Measurements from ENCODE around the gene NFIB.
A peak's percentile ranks its signal among the peaks of the same experiment; 100 is the strongest.

The NFIB gene

GRCh38 chr9:14306672-14307660 is 7.0 kb downstream of the NFIB start:
- H3K4me3 ChIP-seq (ENCODE audit: low read length): no peak overlapping the region
- H3K27ac ChIP-seq (ENCODE audit: low read depth, low read length): no peak overlapping the region
- H3K9ac ChIP-seq (ENCODE audit: low read length): no peak overlapping the region
- peaks cover 13% of the 10 kb centered on the region for H3K4me1 ChIP-seq (ENCODE audit: control insufficient read depth, insufficient read depth, low read length)
- no peaks in the 10 kb centered on the region for H3K27me3 ChIP-seq (ENCODE audit: control insufficient read depth, insufficient read depth, low read length)
- H3K36me3 ChIP-seq (ENCODE audit: control insufficient read depth, insufficient read depth, low read length): no peaks in the 10 kb centered on the region

DNA sequence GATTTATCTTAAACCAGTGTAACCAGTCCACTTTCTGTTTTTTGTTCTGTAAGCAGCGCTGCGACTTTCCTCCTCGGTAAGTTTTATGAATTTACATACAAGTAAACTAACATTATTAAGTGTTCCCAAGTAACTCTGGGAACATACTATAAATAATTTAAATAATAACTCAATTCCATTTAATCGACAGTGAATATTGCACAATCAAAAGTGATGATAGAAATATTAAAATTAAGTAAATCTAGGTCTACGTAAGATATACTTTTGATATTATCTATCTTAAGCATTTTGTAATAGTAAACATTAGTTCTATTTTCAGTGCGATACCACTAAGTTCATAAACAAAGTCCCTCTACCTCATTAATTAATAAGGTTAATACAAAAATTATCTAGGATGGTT is 7.8 kb downstream of the NFIB start:
- Histone ChIP-seq H3K4me1 (ENCODE audit: control insufficient read depth, insufficient read depth, low read length) (peaks cover 18% of the 10 kb centered on the region), H3K9ac (ENCODE audit: low read length) (no peak overlapping the region), H3K4me3 (ENCODE audit: low read length) (no peak overlapping the region), H3K36me3 (ENCODE audit: control insufficient read depth, insufficient read depth, low read length) (no peaks in the 10 kb centered on the region), H3K27ac (ENCODE audit: low read depth, low read length) (no peak overlapping the region), H3K27me3 (ENCODE audit: control insufficient read depth, insufficient read depth, low read length) (no peaks in the 10 kb centered on the region)

DNA sequence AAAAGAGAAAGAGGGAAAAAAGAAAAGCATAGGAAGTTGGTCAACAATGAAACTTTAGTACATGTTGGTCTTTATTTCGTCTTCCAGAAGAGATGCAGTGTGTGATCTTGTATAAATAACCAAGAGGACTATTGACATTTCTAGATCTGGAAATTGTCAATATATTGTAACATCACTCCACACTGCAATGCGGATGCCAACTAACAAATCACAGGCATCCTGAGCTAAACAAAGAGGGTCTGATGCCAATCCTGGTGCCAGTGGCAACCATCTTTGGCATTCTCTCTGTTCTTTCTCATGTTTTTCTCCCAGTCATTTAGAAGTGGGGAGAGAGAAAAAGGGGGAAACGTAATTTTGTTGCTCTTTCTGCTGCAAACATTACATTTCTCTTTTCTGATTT is 9.7 kb downstream of the NFIB start:
- peaks cover 18% of the 10 kb centered on the region for H3K4me1 ChIP-seq (ENCODE audit: control insufficient read depth, insufficient read depth, low read length)
- no peak overlapping the region for H3K4me3 ChIP-seq (ENCODE audit: low read length)
- H3K9ac ChIP-seq (ENCODE audit: low read length): no peak overlapping the region
- H3K36me3 ChIP-seq (ENCODE audit: control insufficient read depth, insufficient read depth, low read length): no peaks in the 10 kb centered on the region
- H3K27me3 ChIP-seq (ENCODE audit: control insufficient read depth, insufficient read depth, low read length): no peaks in the 10 kb centered on the region
- H3K27ac ChIP-seq (ENCODE audit: low read depth, low read length): peak overlapping the region; percentile 20

GRCh38 chr9:14303521-14303920 is 10.4 kb downstream of the NFIB start:
- H3K4me1 ChIP-seq (ENCODE audit: control insufficient read depth, insufficient read depth, low read length): peaks cover 18% of the 10 kb centered on the region
- no peaks in the 10 kb centered on the region for H3K36me3 ChIP-seq (ENCODE audit: control insufficient read depth, insufficient read depth, low read length)
- no peak overlapping the region for H3K4me3 ChIP-seq (ENCODE audit: low read length)
- no peaks in the 10 kb centered on the region for H3K27me3 ChIP-seq (ENCODE audit: control insufficient read depth, insufficient read depth, low read length)
- H3K9ac ChIP-seq (ENCODE audit: low read length): no peak overlapping the region
- no peak overlapping the region for H3K27ac ChIP-seq (ENCODE audit: low read depth, low read length)

DNA sequence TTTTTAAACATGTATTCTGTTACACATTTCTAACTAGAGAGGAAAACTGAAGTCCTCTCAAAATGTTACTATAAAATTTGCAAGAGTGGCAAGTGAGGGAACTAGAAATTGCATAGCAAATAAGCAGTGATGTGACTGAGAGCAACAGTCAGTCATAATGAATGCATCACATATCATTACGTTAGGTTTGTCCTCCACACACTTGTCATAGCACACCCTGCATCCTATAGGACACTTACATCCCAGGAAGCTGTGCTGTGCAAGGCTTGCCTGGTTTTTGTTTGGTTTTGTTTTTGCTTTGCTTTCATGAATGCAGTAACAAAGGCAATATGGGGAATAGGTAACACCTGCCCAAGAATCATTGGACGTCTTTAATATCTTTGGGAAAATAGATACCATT is 10.8 kb downstream of the NFIB start:
- Histone ChIP-seq H3K36me3 (ENCODE audit: control insufficient read depth, insufficient read depth, low read length) (no peaks in the 10 kb centered on the region), H3K9ac (ENCODE audit: low read length) (no peak overlapping the region), H3K4me3 (ENCODE audit: low read length) (no peak overlapping the region), H3K27me3 (ENCODE audit: control insufficient read depth, insufficient read depth, low read length) (no peaks in the 10 kb centered on the region), H3K4me1 (ENCODE audit: control insufficient read depth, insufficient read depth, low read length) (peaks cover 18% of the 10 kb centered on the region), H3K27ac (ENCODE audit: low read depth, low read length) (no peak overlapping the region)

DNA sequence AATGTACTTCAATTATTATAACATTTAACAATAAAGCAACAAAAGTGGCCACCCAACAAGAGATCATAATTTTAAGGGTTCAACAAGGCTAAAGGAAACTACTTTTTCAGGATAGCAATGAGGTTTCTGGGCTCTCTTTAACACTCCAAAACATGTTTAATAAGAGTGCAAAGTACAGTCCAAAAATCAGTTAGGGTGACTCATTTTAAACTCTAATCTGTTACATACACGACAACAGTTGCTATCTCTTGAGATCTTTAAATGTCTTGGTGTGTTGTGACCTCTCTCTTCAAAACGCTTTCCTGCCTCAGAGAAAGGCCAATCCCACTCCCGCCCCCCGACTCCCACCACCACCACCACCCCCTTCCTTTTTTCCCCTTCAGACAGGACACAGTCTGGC is 11.5 kb downstream of the NFIB start:
- H3K9ac ChIP-seq (ENCODE audit: low read length): no peak overlapping the region
- no peak overlapping the region for H3K4me3 ChIP-seq (ENCODE audit: low read length)
- peaks cover 18% of the 10 kb centered on the region for H3K4me1 ChIP-seq (ENCODE audit: control insufficient read depth, insufficient read depth, low read length)
- no peaks in the 10 kb centered on the region for H3K27me3 ChIP-seq (ENCODE audit: control insufficient read depth, insufficient read depth, low read length)
- H3K27ac ChIP-seq (ENCODE audit: low read depth, low read length): peak overlapping the region; percentile 39
- no peaks in the 10 kb centered on the region for H3K36me3 ChIP-seq (ENCODE audit: control insufficient read depth, insufficient read depth, low read length)

GRCh38 chr9:14301583-14302021 is 12.3 kb downstream of the NFIB start:
- Histone ChIP-seq H3K9ac (ENCODE audit: low read length) (no peak overlapping the region), H3K27ac (ENCODE audit: low read depth, low read length) (no peak overlapping the region), H3K36me3 (ENCODE audit: control insufficient read depth, insufficient read depth, low read length) (no peaks in the 10 kb centered on the region), H3K27me3 (ENCODE audit: control insufficient read depth, insufficient read depth, low read length) (no peaks in the 10 kb centered on the region), H3K4me1 (ENCODE audit: control insufficient read depth, insufficient read depth, low read length) (peaks cover 18% of the 10 kb centered on the region), H3K4me3 (ENCODE audit: low read length) (no peak overlapping the region)

DNA sequence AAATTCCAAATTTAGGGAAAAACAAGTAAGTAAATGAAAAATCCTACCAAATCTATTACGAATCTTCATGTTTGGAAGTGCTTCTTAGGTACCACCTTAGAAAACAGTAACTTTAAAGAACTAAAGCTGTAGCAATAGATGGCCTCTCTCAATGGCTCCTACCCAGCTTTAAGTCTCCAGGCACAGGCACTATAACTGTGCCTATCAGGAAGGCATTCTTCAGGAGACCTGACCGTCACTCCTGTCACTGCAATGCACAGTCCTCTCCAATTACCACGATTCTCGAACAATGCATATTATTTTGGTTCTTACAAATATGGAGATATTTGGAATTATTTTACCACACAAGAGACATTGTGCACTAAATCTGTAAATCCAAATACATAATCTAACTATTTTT is 12.9 kb downstream of the NFIB start:
- no peak overlapping the region for H3K4me3 ChIP-seq (ENCODE audit: low read length)
- H3K27ac ChIP-seq (ENCODE audit: low read depth, low read length): no peak overlapping the region

DNA sequence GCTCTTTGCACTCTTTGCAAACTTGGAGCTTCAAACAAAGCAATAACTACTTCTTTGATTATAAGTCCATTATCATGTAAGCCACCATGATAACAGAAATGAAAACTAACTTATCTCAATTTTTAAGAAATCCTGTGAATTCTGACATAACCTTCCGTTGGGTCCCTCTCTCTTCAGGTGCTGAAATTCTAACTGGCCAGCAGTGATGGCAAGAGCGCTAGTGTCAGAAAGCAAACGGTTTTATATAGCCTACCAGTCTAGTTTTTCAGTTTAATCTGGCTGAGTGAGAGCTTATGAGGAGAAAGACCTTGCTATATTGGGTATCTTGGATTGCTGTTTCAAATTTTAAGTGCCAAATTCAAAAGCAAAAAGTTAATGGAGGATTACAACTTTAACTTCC is 13.4 kb downstream of the NFIB start:
- Histone ChIP-seq H3K4me1 (ENCODE audit: control insufficient read depth, insufficient read depth, low read length) (peaks cover 18% of the 10 kb centered on the region), H3K27ac (ENCODE audit: low read depth, low read length) (no peak overlapping the region)

More for the DNA sequence above, 12.9 kb downstream of the NFIB start:
- Histone ChIP-seq H3K27me3 (ENCODE audit: control insufficient read depth, insufficient read depth, low read length) (no peaks in the 10 kb centered on the region), H3K4me1 (ENCODE audit: control insufficient read depth, insufficient read depth, low read length) (peaks cover 18% of the 10 kb centered on the region), H3K36me3 (ENCODE audit: control insufficient read depth, insufficient read depth, low read length) (no peaks in the 10 kb centered on the region), H3K9ac (ENCODE audit: low read length) (no peak overlapping the region)

GRCh38 chr9:14300040-14300439 is 13.9 kb downstream of the NFIB start:
- Histone ChIP-seq H3K9ac (ENCODE audit: low read length) (no peak overlapping the region), H3K27me3 (ENCODE audit: control insufficient read depth, insufficient read depth, low read length) (no peaks in the 10 kb centered on the region), H3K27ac (ENCODE audit: low read depth, low read length) (no peak overlapping the region), H3K4me1 (ENCODE audit: control insufficient read depth, insufficient read depth, low read length) (peaks cover 18% of the 10 kb centered on the region), H3K36me3 (ENCODE audit: control insufficient read depth, insufficient read depth, low read length) (no peaks in the 10 kb centered on the region), H3K4me3 (ENCODE audit: low read length) (no peak overlapping the region)

More for the DNA sequence above, 13.4 kb downstream of the NFIB start:
- Histone ChIP-seq H3K27me3 (ENCODE audit: control insufficient read depth, insufficient read depth, low read length) (no peaks in the 10 kb centered on the region), H3K4me3 (ENCODE audit: low read length) (no peak overlapping the region), H3K36me3 (ENCODE audit: control insufficient read depth, insufficient read depth, low read length) (no peaks in the 10 kb centered on the region), H3K9ac (ENCODE audit: low read length) (no peak overlapping the region)

DNA sequence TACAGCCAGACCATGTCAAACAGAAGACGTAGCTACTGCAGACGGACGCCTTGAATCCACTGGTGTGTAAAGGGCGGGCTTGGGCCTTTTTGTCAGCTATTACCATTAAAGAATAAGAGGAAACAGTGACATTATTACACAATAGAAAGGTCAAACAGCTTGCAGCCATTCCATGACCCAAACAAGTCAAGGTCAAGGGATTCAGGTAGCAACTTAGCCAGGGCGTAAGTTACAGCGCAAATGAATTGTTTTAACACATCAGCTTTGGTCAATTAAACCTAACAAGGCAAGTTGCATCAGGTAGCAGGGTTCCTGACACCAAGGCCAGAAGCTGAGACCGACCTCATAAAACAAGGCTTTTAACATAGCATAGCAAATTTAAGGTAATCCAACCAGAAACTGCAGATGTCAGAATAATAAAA is 15.3 kb downstream of the NFIB start:
- Histone ChIP-seq H3K4me3 (ENCODE audit: low read length) (no peak overlapping the region), H3K27ac (ENCODE audit: low read depth, low read length) (no peak overlapping the region), H3K27me3 (ENCODE audit: control insufficient read depth, insufficient read depth, low read length) (no peaks in the 10 kb centered on the region), H3K4me1 (ENCODE audit: control insufficient read depth, insufficient read depth, low read length) (peaks cover 18% of the 10 kb centered on the region), H3K36me3 (ENCODE audit: control insufficient read depth, insufficient read depth, low read length) (no peaks in the 10 kb centered on the region), H3K9ac (ENCODE audit: low read length) (no peak overlapping the region)

- no peak overlapping the region for H3K9ac ChIP-seq (ENCODE audit: low read length)
- H3K36me3 ChIP-seq (ENCODE audit: control insufficient read depth, insufficient read depth, low read length): no peaks in the 10 kb centered on the region
- peaks cover 7% of the 10 kb centered on the region for H3K4me1 ChIP-seq (ENCODE audit: control insufficient read depth, insufficient read depth, low read length)
- H3K27me3 ChIP-seq (ENCODE audit: control insufficient read depth, insufficient read depth, low read length): no peaks in the 10 kb centered on the region
- H3K27ac ChIP-seq (ENCODE audit: low read depth, low read length): no peak overlapping the region
- H3K4me3 ChIP-seq (ENCODE audit: low read length): no peak overlapping the region
These were observed 17.3 kb downstream of the NFIB start for GRCh38 chr9:14296495-14297113.
